PC-3 (cell line): Measurements from ENCODE around the gene IGSF3. TPM values are rescaled to one million over a fixed set of nuclear protein-coding genes. Genes with fewer than 3 reads are reported as not detected.
A peak's percentile ranks its signal among the peaks of the same experiment; 100 is the strongest.
"Not testable (repeated sequence)": the region's sequence is repeated elsewhere in the genome, so short reads cannot be mapped to it uniquely, and the experiment has no call there.

Source experiments
- ATAC-seq: fragments of 200-7000 bp; cut with Tn5 transposase; 2 replicates; pipeline ENCODE4 v1.9.1; 2020; ENCODE audit warnings: mild to moderate bottlenecking, moderate library complexity
- BruUV-seq: library from RNA; stranded (reverse); fragments of 400-500 nt; replicated peaks from 2 replicates; lab custom pipeline; 2021; lab: Mats Ljungman, UMichigan
- CTCF ChIA-PET: fragments of 300-600 bp; sonication (Branson Sonifier 250); formaldehyde crosslinking; loops from one replicate; lab custom pipeline; 2022; ENCODE audit warnings: antibody characterized with exemption; lab: Charles Lee
- POLR2A ChIA-PET: fragments of 300-600 bp; sonication (Branson Sonifier 250); formaldehyde crosslinking; loops from one replicate; lab custom pipeline; 2022; ENCODE audit warnings: antibody characterized with exemption; ENCODE audit not compliant: unreplicated experiment; lab: Charles Lee
- DNase-seq: peaks from one replicate; pipeline ENCODE4 v3.0.0-alpha.2; 2015
- H2AFZ ChIP-seq: fragments of 300-600 bp; sonication (generic); 2 replicates; pipeline ENCODE4 v1.6.0; 2016; ENCODE audit warnings: antibody characterized with exemption, low read length
- H3F3A ChIP-seq: fragments of 300-600 bp; sonication (generic); one replicate; pipeline ENCODE4 v1.6.0; 2017; ENCODE audit warnings: antibody characterized with exemption, low read length, control low read depth, mild to moderate bottlenecking; ENCODE audit not compliant: unreplicated experiment
- H3K27ac ChIP-seq: fragments of 300-600 bp; sonication (generic); 2 replicates; pipeline ENCODE4 v1.5.1; 2016; ENCODE audit warnings: mild to moderate bottlenecking, low read length
- H3K27me3 ChIP-seq: fragments of 300-600 bp; sonication (generic); 2 replicates; pipeline ENCODE4 v1.6.1; 2016; ENCODE audit warnings: low read length, mixed read lengths
- H3K36me3 ChIP-seq: fragments of 300-600 bp; sonication (generic); 2 replicates; pipeline ENCODE4 v1.6.1; 2016; ENCODE audit warnings: low read depth, mixed run types, low read length, mixed read lengths
- H3K4me1 ChIP-seq: fragments of 300-600 bp; sonication (generic); 2 replicates; pipeline ENCODE4 v1.5.1; 2016; ENCODE audit warnings: low read length; ENCODE audit not compliant: insufficient read depth
- H3K4me2 ChIP-seq: fragments of 300-600 bp; sonication (generic); 2 replicates; pipeline ENCODE4 v1.6.0; 2016; ENCODE audit warnings: low read length
- H3K4me3 ChIP-seq: fragments of 300-600 bp; sonication (generic); 2 replicates; pipeline ENCODE4 v1.5.1; 2016; ENCODE audit warnings: mild to moderate bottlenecking, low read length, mixed read lengths
- H3K79me2 ChIP-seq: fragments of 300-600 bp; sonication (generic); 2 replicates; pipeline ENCODE4 v1.6.1; 2017; ENCODE audit warnings: low read length, mixed read lengths
- H3K9ac ChIP-seq: fragments of 300-600 bp; sonication (generic); 2 replicates; pipeline ENCODE4 v1.6.0; 2016; ENCODE audit warnings: mild to moderate bottlenecking, low read length
- H3K9me2 ChIP-seq: fragments of 300-600 bp; sonication (generic); replicated peaks from 2 replicates; pipeline ENCODE4 v1.6.1; 2016; ENCODE audit warnings: mixed run types, low read length, mixed read lengths
- H3K9me3 ChIP-seq: fragments of 300-600 bp; sonication (generic); 2 replicates; pipeline ENCODE4 v1.6.1; 2016; ENCODE audit warnings: low read length, mixed read lengths
- H4K20me1 ChIP-seq: fragments of 300-600 bp; sonication (generic); 2 replicates; pipeline ENCODE4 v1.6.1; 2016; ENCODE audit warnings: low read length, mixed read lengths
- intact Hi-C: fragments of 100-400 bp; cut with micrococcal nuclease; formaldehyde crosslinking; loops from 2 replicates; pipeline ENCODE4 v1.9.0; 2023
- total RNA-seq: library from RNA; depleted of rRNA; stranded (reverse); fragments of >200 nt; gene quantifications from 2 replicates; pipeline ENCODE4 v1.2.3, GENCODE V29; 2014

IGSF3 gene
- total RNA-seq, 1 experiment from 2014 or later = 15.5 TPM

- CTCF ChIA-PET, H3K79me2 ChIP-seq, H3K4me3 ChIP-seq, POLR2A ChIA-PET, H3F3A ChIP-seq, ATAC-seq, H2AFZ ChIP-seq, H3K27ac ChIP-seq, DNase-seq, H3K9me2 ChIP-seq, H3K9me3 ChIP-seq, BruUV-seq, intact Hi-C loops, H4K20me1 ChIP-seq, H3K27me3 ChIP-seq, H3K4me2 ChIP-seq, H3K36me3 ChIP-seq, H3K9ac ChIP-seq: not testable (repeated sequence)
- peaks cover 21% of the 10 kb centered on the region for H3K4me1 ChIP-seq
Observed at GRCh38 chr1:116647186-116647585, 20.3 kb downstream of the IGSF3 start.

- POLR2A ChIA-PET, H3K27me3 ChIP-seq, H3K4me2 ChIP-seq, H3K9me3 ChIP-seq, H3K79me2 ChIP-seq, intact Hi-C loops, H3K36me3 ChIP-seq, BruUV-seq, H3K4me3 ChIP-seq, DNase-seq, H3K9me2 ChIP-seq, H3K27ac ChIP-seq, H4K20me1 ChIP-seq, H3F3A ChIP-seq, H2AFZ ChIP-seq, CTCF ChIA-PET, H3K9ac ChIP-seq, ATAC-seq: not testable (repeated sequence)
- H3K4me1 ChIP-seq = peaks cover 26% of the 10 kb centered on the region
Observed at GRCh38 chr1:116646673-116647170, 20.8 kb downstream of the IGSF3 start.

- H3K9me2 ChIP-seq, H3K79me2 ChIP-seq, H3K9ac ChIP-seq, H3K36me3 ChIP-seq, H4K20me1 ChIP-seq, H3K4me2 ChIP-seq, H3K27ac ChIP-seq, intact Hi-C loops, ATAC-seq, H3F3A ChIP-seq, BruUV-seq, CTCF ChIA-PET, DNase-seq, H2AFZ ChIP-seq, H3K9me3 ChIP-seq, H3K4me3 ChIP-seq, POLR2A ChIA-PET, H3K27me3 ChIP-seq: not testable (repeated sequence)
- H3K4me1 ChIP-seq = peaks cover 29% of the 10 kb centered on the region
Observed at GRCh38 chr1:116645802-116646672, 21.5 kb downstream of the IGSF3 start.

- POLR2A ChIA-PET, intact Hi-C loops, H4K20me1 ChIP-seq, H3K9ac ChIP-seq, H3K36me3 ChIP-seq, CTCF ChIA-PET, H3K27me3 ChIP-seq, H3K9me2 ChIP-seq, H3K79me2 ChIP-seq, H3F3A ChIP-seq, DNase-seq, H3K4me2 ChIP-seq, H3K4me3 ChIP-seq, H3K27ac ChIP-seq, ATAC-seq, H3K9me3 ChIP-seq, BruUV-seq, H2AFZ ChIP-seq: not testable (repeated sequence)
- H3K4me1 ChIP-seq = peaks cover 29% of the 10 kb centered on the region
Observed at GRCh38 chr1:116644993-116645392, 22.5 kb downstream of the IGSF3 start.

GRCh38 chr1:116644096-116644495, 23.4 kb downstream of the IGSF3 start:
- Histone ChIP-seq H3K4me1 (peaks cover 29% of the 10 kb centered on the region), H3K27ac (peak overlapping the region; percentile 95), H3K9ac (peak overlapping the region; percentile 2; the same call in 1 of the 2 replicates)
- DNase-seq, POLR2A ChIA-PET, H3K9me3 ChIP-seq, intact Hi-C loops, H3K79me2 ChIP-seq, H3K9me2 ChIP-seq, H2AFZ ChIP-seq, H3K27me3 ChIP-seq, H3F3A ChIP-seq, H3K36me3 ChIP-seq, H3K4me2 ChIP-seq, BruUV-seq, H4K20me1 ChIP-seq, H3K4me3 ChIP-seq, CTCF ChIA-PET, ATAC-seq: not testable (repeated sequence)

- H3K36me3 ChIP-seq, intact Hi-C loops, H4K20me1 ChIP-seq, POLR2A ChIA-PET, H3K9me2 ChIP-seq, H3K27me3 ChIP-seq, ATAC-seq, H3K79me2 ChIP-seq, CTCF ChIA-PET, H2AFZ ChIP-seq, H3K9me3 ChIP-seq, BruUV-seq, H3F3A ChIP-seq: not testable (repeated sequence)
- H3K9ac ChIP-seq = peak overlapping the region; percentile 70
- H3K4me1 ChIP-seq = peaks cover 29% of the 10 kb centered on the region
- H3K4me3 ChIP-seq = peak overlapping the region; percentile 35; the same call in 1 of the 2 replicates
- peak; percentile 66 for DNase-seq
- H3K27ac ChIP-seq = peak overlapping the region; percentile 95
- peak overlapping the region; percentile 74 for H3K4me2 ChIP-seq
Observed at GRCh38 chr1:116643281-116643751, 24.2 kb downstream of the IGSF3 start.
